Gastrocnemius medialis (tissue), 4 donors: ENCODE measurements around the gene RRP9. TPM values are rescaled to one million over a fixed set of nuclear protein-coding genes. Genes with fewer than 3 reads are reported as not detected.

Source experiments
- ATAC-seq, 2 donors: fragments of 150-250 bp; one replicate each; pipeline ENCODE4 v1.9.1; 2016
- DNase-seq, 2 donors: peaks; one replicate each; pipeline ENCODE4 v3.0.0-alpha.2; 2019
- H3K27ac ChIP-seq, 4 donors: fragments of 200-600 bp; sonication (generic); 1 replicate in 1 of 4; 2 replicates in 3 of 4; pipeline ENCODE4 v1.5.1; 2016 to 2018; ENCODE audit warnings: mild to moderate bottlenecking in 2 of 4, moderate library complexity in 1 of 4
- H3K27me3 ChIP-seq, 3 donors: fragments of 200-600 bp; sonication (generic) in 2 of 3; 1 replicate in 1 of 3; 2 replicates in 2 of 3; pipeline versions ENCODE4 v1.5.1 to v1.6.0; 2016 to 2019; ENCODE audit warnings: mild to moderate bottlenecking in 1 of 3, moderate library complexity in 1 of 3
- H3K36me3 ChIP-seq, 2 donors: fragments of 200-600 bp; sonication (generic) in 1 of 2; one replicate each; pipeline ENCODE4 v1.5.1; 2017 to 2018
- H3K4me1 ChIP-seq, 2 donors: fragments of 200-600 bp; sonication (generic) in 1 of 2; one replicate each; pipeline ENCODE4 v1.5.1; 2016 to 2017; ENCODE audit warnings: mild to moderate bottlenecking in 2 of 2
- H3K4me3 ChIP-seq, 4 donors: fragments of 200-600 bp; sonication (generic) in 3 of 4; 1 replicate in 1 of 4; 2 replicates in 3 of 4; pipeline ENCODE4 v1.5.1; 2016 to 2019; ENCODE audit warnings: mild to moderate bottlenecking in 2 of 4
- H3K9me3 ChIP-seq, 3 donors: fragments of 200-600 bp; sonication (generic) in 2 of 3; 1 replicate in 1 of 3; 2 replicates in 2 of 3; pipeline ENCODE4 v1.5.1; 2016 to 2019
- CTCF ChIP-seq, 5 experiments: fragments of 450-650 bp in 3 of 5; fragments of 200-600 bp in 2 of 5; sonication (generic) in 2 of 5; IDR thresholded peaks in 4 of 5; conservative IDR thresholded peaks in 1 of 5; 1 replicate in 4 of 5; 2 replicates in 1 of 5; pipeline ENCODE4 v1.5.1; 2016 to 2019; ENCODE audit warnings: antibody characterized with exemption in 5 of 5, mild to moderate bottlenecking in 3 of 5, moderate library complexity in 3 of 5
- POLR2A ChIP-seq, 2 donors: fragments of 450-650 bp; IDR thresholded peaks; one replicate each; pipeline ENCODE4 v1.6.1; 2017; ENCODE audit warnings: antibody characterized with exemption in 2 of 2, mild to moderate bottlenecking in 2 of 2, moderate library complexity in 2 of 2
- in situ Hi-C, 4 donors: fragments of 200-750 bp; cut with MboI; loops; one replicate each; pipeline versions ENCODE4 v1.15.0 to v1.8.0; 2017; ENCODE audit warnings: low sequenced_read_pairs in 4 of 4
- intact Hi-C: fragments of 100-400 bp; cut with DNase I; formaldehyde crosslinking; loops from one replicate; pipeline ENCODE4 v1.15.1; 2023; ENCODE audit warnings: low total_unique reads
- total RNA-seq, 4 donors: library from RNA; depleted of rRNA; stranded (reverse); fragments of >200 nt; gene quantifications; one replicate each; pipeline versions ENCODE4 v1.1.0 to v1.2.3, GENCODE V29; 2016

RRP9 gene
- total RNA-seq, 4 donors from 2014 or later = 19.2 to 25.9 (median 24.9) TPM

- H3K27me3 ChIP-seq = no peaks in the 10 kb centered on the region
- no peak overlapping the region for H3K27ac ChIP-seq
- DNase-seq (no peak), ATAC-seq (no peak)
- no peaks in the 10 kb centered on the region for H3K36me3 ChIP-seq
- intact Hi-C loops (no loop called here), in situ Hi-C loops (no loop called here)
- TF ChIP-seq CTCF (IDR thresholded peaks at IDR 0.05 in 4 of 5, conservative IDR thresholded peaks at IDR 0.05 in 1 of 5) (no peak), POLR2A (IDR thresholded peaks at IDR 0.05) (no peak)
- H3K9me3 ChIP-seq = no peaks in the 10 kb centered on the region
- no peaks in the 10 kb centered on the region for H3K4me1 ChIP-seq
- H3K4me3 ChIP-seq = no peak overlapping the region
Measured at GRCh38 chr3:51894939-51895338, 46.8 kb downstream of the RRP9 start.

GRCh38 chr3:51894391-51894790 lies 47.3 kb downstream of the RRP9 start:
- no peak for TF ChIP-seq CTCF (IDR thresholded peaks at IDR 0.05 in 4 of 5, conservative IDR thresholded peaks at IDR 0.05 in 1 of 5)
- no peaks in the 10 kb centered on the region for H3K9me3 ChIP-seq
- ATAC-seq = no peak
- in situ Hi-C loops = no loop called here
- H3K27ac ChIP-seq = no peak overlapping the region
- H3K4me1 ChIP-seq = no peaks in the 10 kb centered on the region
- intact Hi-C loops = no loop called here
- H3K4me3 ChIP-seq = no peak overlapping the region
- H3K27me3 ChIP-seq = no peaks in the 10 kb centered on the region
- DNase-seq = no peak
- no peaks in the 10 kb centered on the region for H3K36me3 ChIP-seq

- Histone ChIP-seq H3K9me3 (no peaks in the 10 kb centered on the region), H3K27ac (no peak overlapping the region), H3K4me1 (no peaks in the 10 kb centered on the region), H3K36me3 (no peaks in the 10 kb centered on the region), H3K27me3 (no peaks in the 10 kb centered on the region), H3K4me3 (no peak overlapping the region)
- no peak for ATAC-seq
- intact Hi-C loops (no loop called here), in situ Hi-C loops (no loop called here)
- TF ChIP-seq POLR2A (IDR thresholded peaks at IDR 0.05) (no peak), CTCF (IDR thresholded peaks at IDR 0.05 in 4 of 5, conservative IDR thresholded peaks at IDR 0.05 in 1 of 5) (no peak)
- DNase-seq = no peak
Measured at GRCh38 chr3:51891242-51892039, 50.3 kb downstream of the RRP9 start.

- in situ Hi-C loops (no loop called here), intact Hi-C loops (no loop called here)
- Histone ChIP-seq H3K36me3 (no peaks in the 10 kb centered on the region), H3K4me3 (no peak overlapping the region), H3K4me1 (no peaks in the 10 kb centered on the region), H3K27me3 (no peaks in the 10 kb centered on the region), H3K27ac (no peak overlapping the region), H3K9me3 (no peaks in the 10 kb centered on the region)
- TF ChIP-seq CTCF (IDR thresholded peaks at IDR 0.05 in 4 of 5, conservative IDR thresholded peaks at IDR 0.05 in 1 of 5) (no peak), POLR2A (IDR thresholded peaks at IDR 0.05) (no peak)
- ATAC-seq = no peak
- no peak for DNase-seq
Measured at GRCh38 chr3:51888463-51889105, 53.1 kb downstream of the RRP9 start.
